Measurements from ENCODE around the gene WSCD2.

WSCD2 gene

GRCh38 chr12:108167974-108168373 lies 38.9 kb downstream of the WSCD2 start:
- DNase-seq: no peak

DNA sequence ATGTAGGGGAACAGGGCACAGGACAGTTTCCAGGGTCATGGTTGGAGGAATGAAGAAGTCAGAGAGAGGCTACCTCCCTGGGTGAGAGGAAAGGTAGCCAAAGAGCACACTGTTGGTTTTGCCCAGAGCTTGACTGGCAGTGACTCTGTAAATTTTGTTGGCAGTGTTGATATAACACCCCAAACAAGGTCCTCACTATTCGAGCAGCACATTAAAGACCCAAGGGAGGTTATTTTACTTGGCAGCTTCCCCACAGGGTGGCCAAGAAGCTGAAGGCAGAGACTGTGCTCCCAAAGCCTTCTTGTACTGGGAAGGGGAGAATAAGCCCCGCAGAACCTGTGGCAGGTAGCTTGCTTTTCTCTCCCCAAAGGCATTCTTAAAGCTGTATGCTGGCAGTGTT lies 40.6 kb downstream of the WSCD2 start:
- no peak for DNase-seq

DNA sequence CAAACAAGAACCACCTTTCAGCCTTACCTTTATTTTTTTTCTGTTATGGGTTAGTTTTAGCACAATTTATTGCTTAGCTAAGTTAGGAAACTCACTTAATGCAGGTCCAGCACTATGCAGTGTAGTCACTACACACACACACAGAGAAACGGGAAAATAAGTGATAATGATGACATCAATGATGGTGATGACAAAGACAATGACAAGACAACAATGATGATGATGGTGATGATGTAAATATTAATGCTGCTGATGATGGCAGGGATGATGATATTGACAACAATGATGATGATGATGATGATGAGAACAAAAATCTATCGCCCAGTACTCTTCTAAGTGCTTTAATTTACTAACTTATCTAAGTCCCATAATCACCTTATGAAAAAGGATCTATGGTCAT lies 41.1 kb downstream of the WSCD2 start:
- DNase-seq: no peak

DNA sequence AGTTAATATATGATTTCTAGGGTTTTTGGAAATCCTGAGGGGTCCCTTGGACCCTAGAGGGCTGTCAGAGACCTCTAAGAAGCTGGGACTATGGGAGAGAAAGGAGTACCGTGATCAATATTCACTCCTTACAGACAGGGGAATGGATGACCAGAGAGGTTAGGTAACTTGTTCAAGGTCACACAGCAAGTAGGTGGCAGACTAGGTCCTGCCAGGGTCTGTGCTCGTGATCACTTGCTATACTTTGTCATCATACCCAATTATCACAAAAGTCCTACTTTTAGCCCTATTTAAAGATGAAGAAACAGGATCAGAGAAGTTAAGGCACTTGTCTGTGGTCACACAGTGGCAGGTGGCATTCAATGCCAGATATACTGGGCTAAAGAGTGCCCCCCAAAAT lies 42.9 kb downstream of the WSCD2 start:
- DNase-seq: no peak

DNA sequence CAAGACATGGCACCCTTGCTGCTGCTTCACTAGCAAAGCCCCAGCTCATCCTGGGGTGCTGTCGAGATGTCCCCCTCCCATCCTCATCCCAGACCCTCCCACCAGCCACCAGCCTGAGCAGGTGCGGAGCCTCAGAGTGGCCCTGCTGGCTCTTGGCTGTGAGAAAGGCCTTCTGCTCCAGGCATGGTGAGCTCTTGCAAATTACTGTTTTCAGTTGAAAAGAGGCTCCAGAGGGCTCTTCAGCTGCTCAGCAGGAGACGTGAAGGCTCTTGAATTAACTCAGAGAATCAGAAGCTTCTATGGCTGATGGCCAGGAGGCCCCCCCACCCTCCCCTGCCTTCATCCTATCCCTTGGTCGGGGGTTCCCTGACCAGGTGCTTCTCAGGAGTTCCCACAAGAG lies 44.1 kb downstream of the WSCD2 start:
- DNase-seq: no peak

- DNase-seq: no peak
Observed at GRCh38 chr12:108173892-108174291, 44.8 kb downstream of the WSCD2 start.

DNA sequence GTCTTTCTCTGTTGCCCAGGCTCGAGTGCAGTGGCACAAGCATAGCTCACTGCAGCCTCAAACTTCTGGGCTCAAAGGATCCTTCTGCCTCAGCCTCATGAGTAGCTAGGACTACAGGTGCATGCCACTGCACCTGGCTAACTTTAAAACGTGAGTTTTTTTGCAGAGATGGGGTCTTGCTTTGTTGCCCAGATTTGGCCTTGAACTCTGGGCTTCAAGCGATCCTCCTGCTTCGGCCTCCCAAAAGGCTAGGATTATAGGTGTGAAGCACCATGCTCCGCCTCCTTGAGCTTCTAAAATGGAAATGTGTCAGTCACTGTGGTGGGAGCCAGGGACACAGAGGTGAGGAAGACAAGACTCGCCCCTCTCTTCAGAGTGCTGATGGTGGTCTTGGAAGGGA lies 45.6 kb downstream of the WSCD2 start:
- DNase-seq: no peak

GRCh38 chr12:108175310-108175709 lies 46.2 kb downstream of the WSCD2 start:
- no peak for DNase-seq

DNA sequence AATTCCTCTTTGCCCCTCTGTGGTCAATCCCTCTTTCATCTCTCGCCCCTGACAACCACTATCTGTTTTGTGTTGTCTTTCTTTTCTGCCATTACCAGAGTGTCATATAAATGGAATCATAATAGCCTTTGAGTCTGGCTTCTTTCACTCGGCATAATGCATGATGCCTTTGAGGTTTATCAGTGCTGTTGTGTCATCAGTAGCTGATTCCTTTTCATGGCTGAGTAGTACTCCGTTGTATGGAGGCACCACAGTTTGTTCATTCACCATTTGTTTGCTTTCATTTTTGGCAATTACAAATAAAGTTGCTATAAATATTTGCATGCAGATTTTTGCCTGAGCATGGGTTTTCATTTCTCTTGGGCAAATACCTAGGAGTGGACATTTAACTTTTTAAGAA lies 47.2 kb downstream of the WSCD2 start:
- DNase-seq: no peak

- DNase-seq: no peak
Observed at GRCh38 chr12:108177131-108177530, 48.0 kb downstream of the WSCD2 start.

DNA sequence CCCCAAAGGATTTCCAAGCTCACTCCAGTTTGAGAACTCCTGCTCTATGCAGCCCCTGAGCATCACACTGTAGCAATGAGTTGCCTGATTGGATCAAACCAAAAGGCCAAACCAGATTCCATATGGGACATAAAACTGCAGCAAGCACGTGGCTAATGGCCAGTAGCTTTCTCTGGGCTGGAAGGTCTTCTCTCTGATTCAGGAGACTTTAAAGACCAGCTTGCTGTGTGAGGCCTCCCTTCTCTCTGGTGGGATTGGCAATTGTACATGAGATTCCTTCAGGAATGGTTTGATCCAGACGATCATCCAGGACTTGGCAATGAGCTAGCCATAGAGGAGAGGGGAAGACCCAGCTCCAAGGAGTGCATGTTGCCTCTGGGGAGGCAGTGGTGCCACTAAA lies 50.2 kb downstream of the WSCD2 start:
- DNase-seq: no peak

DNA sequence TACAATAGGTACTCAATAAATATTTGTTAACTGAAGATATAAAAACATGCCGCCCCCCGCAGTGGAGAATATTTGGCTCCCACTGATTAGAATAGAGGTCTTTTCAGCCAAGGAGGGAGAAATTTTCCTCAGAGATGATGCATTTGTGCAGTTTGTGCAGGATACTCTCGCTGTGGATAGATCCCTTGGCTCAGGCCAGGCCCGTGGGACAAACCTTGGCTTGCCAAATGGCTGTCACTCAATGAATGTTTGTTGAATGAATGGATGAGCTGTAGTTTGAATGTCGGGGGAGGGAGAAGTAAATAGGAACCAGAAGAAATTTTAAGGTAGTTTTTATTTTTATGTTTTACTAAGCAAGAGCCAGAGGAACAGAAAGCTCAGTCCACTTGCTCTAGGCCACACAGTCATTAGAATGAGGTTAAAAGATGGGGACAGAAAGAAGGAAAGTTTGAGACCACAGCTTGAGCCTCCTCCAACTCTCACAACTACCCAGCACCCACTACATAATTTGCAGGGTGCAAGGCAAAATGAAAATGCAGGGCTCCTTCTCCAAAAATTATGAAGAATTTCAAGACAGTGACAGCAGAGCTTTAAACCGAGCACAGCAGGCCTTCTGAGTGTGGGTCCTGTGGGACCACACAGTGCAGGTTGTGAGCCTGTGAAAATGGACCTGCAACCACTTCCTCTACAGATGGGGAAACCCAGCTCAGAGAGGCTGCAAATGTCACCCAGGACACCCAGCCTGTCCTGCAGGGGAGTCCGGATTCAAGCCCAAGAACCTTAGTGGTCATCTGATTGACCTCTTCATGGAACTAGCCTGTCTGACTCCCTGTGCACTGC lies 51.4 kb downstream of the WSCD2 start:
- DNase-seq: no peak

- no peak for DNase-seq
Observed at GRCh38 chr12:108181095-108181454, 52.0 kb downstream of the WSCD2 start.

- DNase-seq: no peak
Observed at GRCh38 chr12:108182096-108182495, 53.0 kb downstream of the WSCD2 start.

- DNase-seq: no peak
Observed at GRCh38 chr12:108185002-108185401, 55.9 kb downstream of the WSCD2 start.

GRCh38 chr12:108187831-108188230 lies 58.7 kb downstream of the WSCD2 start:
- no peak for DNase-seq

DNA sequence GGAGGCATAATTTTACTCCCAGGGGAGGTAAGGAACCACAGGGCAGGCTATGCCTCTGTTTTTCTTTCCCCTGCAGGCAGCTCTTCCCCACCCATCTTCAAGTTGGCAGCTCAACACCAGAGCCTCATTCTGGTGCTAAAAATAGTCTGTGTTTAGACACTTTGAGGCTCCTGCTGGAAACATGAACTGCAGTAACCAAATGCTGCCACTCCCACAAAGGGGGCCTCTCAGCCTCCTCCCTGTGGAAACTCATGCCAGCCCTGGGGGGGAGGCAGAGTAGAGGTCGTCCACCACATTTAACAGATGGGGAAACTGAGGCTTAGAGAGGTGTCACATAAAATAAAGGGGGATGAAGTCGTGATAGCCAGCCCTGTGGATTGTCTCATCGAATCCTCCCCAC lies 61.4 kb downstream of the WSCD2 start:
- DNase-seq: no peak

DNA sequence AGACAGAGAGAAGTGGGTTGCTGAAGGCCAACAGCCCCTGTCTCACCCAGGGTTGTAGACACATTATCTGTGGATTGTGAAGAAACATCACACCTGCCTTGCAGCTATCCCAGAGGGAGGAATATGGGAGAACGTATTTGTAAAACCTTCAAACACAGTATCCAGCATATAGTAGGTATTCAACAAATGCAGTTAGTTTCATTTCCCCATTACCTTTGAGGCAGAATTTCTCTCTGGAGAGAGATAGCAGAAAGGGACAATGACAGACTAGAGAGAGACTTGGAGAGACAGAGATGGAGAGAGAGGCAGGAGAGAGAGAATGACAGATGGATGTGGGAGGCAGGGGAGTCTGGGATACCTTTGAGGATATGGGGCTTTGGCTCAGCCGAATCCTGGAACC lies 62.0 kb downstream of the WSCD2 start:
- DNase-seq: no peak

GRCh38 chr12:108191938-108192337 lies 62.9 kb downstream of the WSCD2 start:
- DNase-seq: no peak

GRCh38 chr12:108193493-108193892 lies 64.4 kb downstream of the WSCD2 start:
- no peak for DNase-seq

GRCh38 chr12:108193917-108194316 lies 64.8 kb downstream of the WSCD2 start:
- no peak for DNase-seq

DNA sequence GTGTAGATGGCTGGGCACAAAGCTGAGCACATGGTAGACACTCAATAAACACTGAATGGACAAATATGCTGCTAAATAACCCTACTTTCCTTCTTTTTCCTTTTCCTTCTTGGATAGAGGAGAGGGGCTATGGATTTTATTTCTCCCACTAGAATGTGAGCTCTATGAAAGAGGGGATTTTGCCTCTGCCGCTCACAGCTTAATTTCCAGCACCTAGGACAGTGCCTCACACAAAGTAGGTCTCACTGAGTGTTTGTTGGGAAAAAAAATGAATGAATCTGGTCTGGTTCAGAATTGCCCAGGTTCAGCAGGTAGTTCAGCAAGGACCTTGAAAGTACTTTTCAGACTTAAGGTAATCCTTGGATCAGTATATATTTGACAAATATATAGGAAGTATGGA lies 65.5 kb downstream of the WSCD2 start:
- DNase-seq: no peak

GRCh38 chr12:108196319-108196718 lies 67.2 kb downstream of the WSCD2 start:
- DNase-seq: no peak

DNA sequence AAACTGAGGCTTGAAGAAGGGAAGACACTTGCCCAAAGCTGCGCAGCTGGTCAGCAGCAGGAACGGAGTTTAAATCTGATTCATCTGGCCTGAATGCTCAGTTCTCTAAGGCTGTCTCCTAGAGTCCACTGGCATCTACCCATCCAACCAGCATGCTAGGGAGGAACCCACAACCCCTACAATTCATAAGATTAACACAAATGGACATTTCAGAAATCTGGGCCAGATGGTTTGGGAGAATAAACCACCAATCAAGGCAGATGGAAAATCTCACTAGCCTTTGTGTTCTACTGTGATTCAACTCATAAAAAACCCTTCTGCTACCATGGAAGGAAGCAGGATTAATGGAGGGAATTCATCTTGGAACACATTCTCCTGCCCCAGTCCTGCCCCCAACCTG lies 67.8 kb downstream of the WSCD2 start:
- DNase-seq: no peak

DNA sequence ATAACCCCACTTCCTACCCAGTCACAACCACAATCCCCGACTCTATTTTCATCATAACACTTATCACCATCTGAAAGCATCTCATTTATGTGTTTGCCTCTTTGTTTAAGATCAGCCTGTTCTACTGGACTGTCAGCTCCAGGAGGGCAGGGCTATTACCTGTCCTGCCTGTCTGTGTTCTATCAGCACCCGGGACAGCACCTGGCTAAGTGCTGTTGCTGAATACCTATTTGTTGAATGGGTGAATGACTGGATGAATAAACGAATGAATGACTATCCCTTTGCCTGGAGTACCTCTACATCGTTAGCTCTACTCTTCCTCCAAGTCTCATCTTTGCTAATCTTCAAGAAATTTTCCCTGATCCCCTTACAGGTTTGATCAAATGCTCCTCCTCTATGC lies 69.0 kb downstream of the WSCD2 start:
- DNase-seq: no peak
